Measurements from ENCODE around the gene ARHGAP42.

Gene ARHGAP42

GRCh38 chr11:100908746-100909145 lies 221.7 kb downstream of the ARHGAP42 start:
- no peak for ATAC-seq
- TF ChIP-seq CSDC2 (CRISPR knock-in tag; IDR thresholded peaks at IDR 0.05) (no peak), SNAI2 (CRISPR knock-in tag; IDR thresholded peaks at IDR 0.05) (no peak), GLIS3 (CRISPR knock-in tag; IDR thresholded peaks at IDR 0.05) (no peak), BACH2 (CRISPR knock-in tag; IDR thresholded peaks at IDR 0.05; ENCODE audit: borderline replicate concordance) (no peak), POU6F1 (CRISPR knock-in tag; IDR thresholded peaks at IDR 0.05; ENCODE audit: borderline replicate concordance, low read depth) (no peak), CSRNP3 (CRISPR knock-in tag; IDR thresholded peaks at IDR 0.05) (no peak), TCF4 (CRISPR knock-in tag; IDR thresholded peaks at IDR 0.05; ENCODE audit: borderline replicate concordance) (no peak), RARB (CRISPR knock-in tag; IDR thresholded peaks at IDR 0.05) (no peak), ZNF565 (CRISPR knock-in tag; conservative IDR thresholded peaks at IDR 0.05; ENCODE audit: low read depth) (no peak), ARNTL (CRISPR knock-in tag; IDR thresholded peaks at IDR 0.05; ENCODE audit: borderline replicate concordance, low read depth) (no peak), PATZ1 (CRISPR knock-in tag; IDR thresholded peaks at IDR 0.05; ENCODE audit: borderline replicate concordance) (no peak), TSHZ2 (CRISPR knock-in tag; IDR thresholded peaks at IDR 0.05) (no peak)

GRCh38 chr11:100910808-100911207 lies 223.7 kb downstream of the ARHGAP42 start:
- ATAC-seq: no peak
- TF ChIP-seq TOX (CRISPR knock-in tag; IDR thresholded peaks at IDR 0.05; ENCODE audit: borderline replicate concordance): no peak
- TF ChIP-seq RARB (CRISPR knock-in tag; IDR thresholded peaks at IDR 0.05): no peak
- no peak for TF ChIP-seq CSRNP3 (CRISPR knock-in tag; IDR thresholded peaks at IDR 0.05)
- no peak for TF ChIP-seq SNAI2 (CRISPR knock-in tag; IDR thresholded peaks at IDR 0.05)

- TF ChIP-seq TCF4 (CRISPR knock-in tag; IDR thresholded peaks at IDR 0.05; ENCODE audit: borderline replicate concordance) (no peak), TSHZ2 (CRISPR knock-in tag; IDR thresholded peaks at IDR 0.05) (no peak), ZFP30 (CRISPR knock-in tag; IDR thresholded peaks at IDR 0.05) (no peak), ISL1 (CRISPR knock-in tag; IDR thresholded peaks at IDR 0.05) (no peak), ZNF70 (CRISPR knock-in tag; IDR thresholded peaks at IDR 0.05) (no peak), POU6F1 (CRISPR knock-in tag; IDR thresholded peaks at IDR 0.05; ENCODE audit: borderline replicate concordance, low read depth) (no peak), CSDC2 (CRISPR knock-in tag; IDR thresholded peaks at IDR 0.05) (no peak)
- no peak for ATAC-seq
These were observed 227.5 kb downstream of the ARHGAP42 start for GRCh38 chr11:100914415-100915110.
